ENCODE data around the gene GDF2.

GDF2 gene

GRCh38 chr10:47291682-47292081 lies 30.6 kb upstream of the GDF2 start:
- DNase-seq (ENCODE audit: low spot score), result no peak

- DNase-seq (ENCODE audit: low spot score), result no peak
These were observed 28.2 kb upstream of the GDF2 start for GRCh38 chr10:47294057-47294456.

DNA sequence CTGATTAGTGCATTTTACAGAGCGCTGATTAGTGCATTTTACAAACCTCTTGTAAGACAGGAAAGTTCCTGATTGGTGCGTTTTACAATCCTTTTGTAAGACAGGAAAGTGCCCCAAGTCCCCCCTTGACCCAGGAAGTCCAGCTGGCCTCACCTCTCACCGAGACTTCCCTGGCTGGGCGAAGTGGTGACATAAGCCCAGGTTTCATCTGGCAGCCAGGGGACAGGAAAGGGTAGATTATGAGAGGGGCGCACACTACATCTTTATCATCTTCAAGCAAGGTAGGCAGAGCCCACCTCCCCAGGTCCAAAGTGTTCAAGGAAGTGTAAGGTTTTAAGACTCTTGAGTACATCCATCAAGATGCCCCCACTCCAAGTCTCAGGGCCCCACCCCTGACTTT lies 27.8 kb upstream of the GDF2 start:
- no peak for DNase-seq (ENCODE audit: low spot score)

DNA sequence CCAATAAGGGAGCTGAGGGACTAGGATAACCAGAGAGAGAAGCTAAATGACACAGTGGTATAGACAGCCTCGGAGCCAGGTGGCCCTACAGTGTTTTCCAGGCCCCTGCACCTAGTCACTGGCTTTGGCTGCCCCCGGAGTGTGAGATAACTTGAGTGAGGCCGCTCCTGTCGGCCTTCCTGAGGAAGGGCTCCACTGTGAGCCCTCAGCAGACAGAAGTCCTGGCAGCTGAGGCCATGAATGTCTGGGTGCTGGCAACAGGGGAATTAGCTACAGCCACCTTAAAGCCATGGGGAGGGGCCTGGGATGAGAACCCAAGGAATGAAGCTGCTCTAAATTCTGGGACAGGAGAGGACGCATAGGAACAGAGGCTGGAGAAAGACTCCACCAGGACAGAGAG lies 26.8 kb upstream of the GDF2 start:
- DNase-seq (ENCODE audit: low spot score), result no peak

DNA sequence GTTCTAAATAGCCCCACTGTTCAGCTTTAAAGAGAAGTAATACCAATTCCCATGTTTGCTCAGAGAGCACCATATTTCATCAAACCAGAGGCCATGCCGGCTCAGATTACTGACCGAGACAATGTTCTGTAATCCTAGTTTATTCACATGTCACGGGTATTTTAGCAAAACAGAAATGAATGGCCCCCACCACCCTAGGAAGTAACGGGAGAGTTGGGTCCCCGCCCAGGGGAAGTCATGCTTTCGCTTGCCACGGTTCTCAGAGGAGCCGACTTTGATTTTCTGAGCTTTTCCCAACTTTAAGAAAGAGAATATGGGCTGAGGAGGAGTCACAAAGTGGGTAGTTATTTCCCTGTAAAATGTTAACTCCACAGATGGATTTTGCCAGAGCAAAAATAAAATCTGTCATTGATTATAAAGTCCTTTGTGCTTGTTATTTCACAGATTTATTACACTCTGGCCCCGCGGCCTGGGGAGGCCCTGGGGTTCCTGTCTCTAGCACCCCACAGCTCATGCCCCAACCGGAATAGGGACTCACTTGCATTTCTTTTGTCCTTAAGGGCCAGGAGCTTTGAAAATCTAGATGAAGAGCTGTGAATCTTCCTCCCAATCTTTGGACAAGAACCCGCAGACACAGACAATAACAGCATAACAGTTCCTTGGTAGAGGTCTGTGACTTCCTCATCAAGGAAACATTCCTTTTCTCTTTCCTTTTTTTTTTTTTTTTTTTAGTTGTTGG lies 25.9 kb upstream of the GDF2 start:
- no peak for DNase-seq (ENCODE audit: low spot score)

GRCh38 chr10:47296941-47297340 lies 25.3 kb upstream of the GDF2 start:
- DNase-seq (ENCODE audit: low spot score), result no peak

- DNase-seq (ENCODE audit: low spot score), result no peak
These were observed 24.3 kb upstream of the GDF2 start for GRCh38 chr10:47297866-47298540.

DNA sequence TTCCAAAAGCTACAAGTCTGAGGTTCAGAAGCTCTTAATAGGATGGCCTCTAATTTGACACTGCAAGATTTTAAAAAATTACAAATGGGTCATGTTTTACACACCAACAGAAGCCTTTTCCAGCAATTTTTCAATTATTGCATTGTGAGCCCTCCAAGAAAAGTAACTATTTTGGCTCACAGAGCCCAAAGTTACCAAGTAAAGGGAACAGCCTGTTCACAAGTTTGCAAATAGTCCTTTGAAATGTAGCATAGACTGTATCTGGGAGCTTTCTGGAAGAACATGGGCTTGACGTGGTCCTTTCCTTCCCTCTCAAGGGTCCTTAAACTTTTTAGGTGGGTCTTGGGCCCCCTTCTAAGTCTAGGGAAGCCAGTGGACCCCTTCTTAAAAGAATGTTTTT lies 23.5 kb upstream of the GDF2 start:
- DNase-seq (ENCODE audit: low spot score), result no peak

- no peak for DNase-seq (ENCODE audit: low spot score)
These were observed 22.4 kb upstream of the GDF2 start, which contains the start of gene GDF10 for GRCh38 chr10:47299611-47300428. Gene GDF10, plus strand, starts transcription at chr10:47300197. Its CDS starts 455 bp downstream, at chr10:47300652.

DNA sequence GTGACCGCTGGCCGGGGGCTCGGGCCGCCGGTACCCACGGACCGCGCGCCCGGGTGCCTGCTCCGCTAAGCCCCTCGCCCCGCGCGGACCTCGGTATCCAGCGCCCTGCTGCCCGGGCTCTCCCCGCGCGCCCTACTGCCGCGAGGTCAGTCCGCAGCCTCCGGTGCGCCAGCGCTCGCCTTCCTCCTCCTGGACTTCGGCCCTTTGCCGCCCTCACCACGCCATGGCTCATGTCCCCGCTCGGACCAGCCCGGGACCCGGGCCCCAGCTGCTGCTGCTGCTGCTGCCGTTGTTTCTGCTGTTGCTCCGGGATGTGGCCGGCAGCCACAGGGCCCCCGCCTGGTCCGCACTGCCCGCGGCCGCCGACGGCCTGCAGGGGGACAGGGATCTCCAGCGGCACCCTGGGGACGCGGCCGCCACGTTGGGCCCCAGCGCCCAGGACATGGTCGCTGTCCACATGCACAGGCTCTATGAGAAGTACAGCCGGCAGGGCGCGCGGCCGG lies 21.8 kb upstream of the GDF2 start:
- no peak for DNase-seq (ENCODE audit: low spot score)

DNA sequence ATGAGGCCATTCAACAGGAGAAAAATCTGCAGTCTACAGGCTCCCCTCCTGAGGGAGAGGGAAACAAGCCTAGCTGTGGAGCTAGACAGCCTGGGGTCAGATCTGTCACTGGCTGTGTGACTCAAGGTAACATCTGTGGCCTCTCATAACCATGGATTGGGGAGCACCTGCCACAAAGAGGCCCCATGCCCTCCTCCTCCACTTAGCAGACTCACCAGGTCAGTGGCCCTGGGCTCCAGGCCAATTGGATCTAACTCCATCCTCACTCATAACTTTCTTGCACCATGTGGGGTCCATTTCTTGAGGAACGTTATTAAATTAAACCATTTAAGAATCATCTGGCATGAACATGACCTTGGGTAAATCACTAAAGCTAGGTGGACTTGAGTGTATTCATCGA lies 20.4 kb upstream of the GDF2 start:
- no peak for DNase-seq (ENCODE audit: low spot score)

DNA sequence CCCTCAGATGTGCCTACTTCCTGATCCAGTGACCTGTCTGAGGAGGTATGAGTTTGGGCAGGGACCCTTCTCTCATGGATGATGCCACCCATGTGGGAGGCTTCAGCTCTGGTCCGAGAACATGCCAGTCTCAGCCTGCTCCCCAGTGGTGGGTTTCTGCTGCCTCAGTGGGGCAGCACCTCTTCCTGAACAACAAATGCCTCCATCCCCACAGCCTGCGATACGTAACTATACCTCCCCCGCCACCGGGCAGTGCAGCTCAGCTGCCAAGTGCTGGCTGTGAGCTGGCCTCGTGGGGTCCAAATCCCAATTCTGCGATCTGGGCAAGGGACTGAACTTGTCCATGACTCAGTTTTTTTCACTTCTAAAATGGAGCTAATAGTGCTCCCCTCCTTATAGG lies 19.1 kb upstream of the GDF2 start:
- DNase-seq (ENCODE audit: low spot score), result no peak

DNA sequence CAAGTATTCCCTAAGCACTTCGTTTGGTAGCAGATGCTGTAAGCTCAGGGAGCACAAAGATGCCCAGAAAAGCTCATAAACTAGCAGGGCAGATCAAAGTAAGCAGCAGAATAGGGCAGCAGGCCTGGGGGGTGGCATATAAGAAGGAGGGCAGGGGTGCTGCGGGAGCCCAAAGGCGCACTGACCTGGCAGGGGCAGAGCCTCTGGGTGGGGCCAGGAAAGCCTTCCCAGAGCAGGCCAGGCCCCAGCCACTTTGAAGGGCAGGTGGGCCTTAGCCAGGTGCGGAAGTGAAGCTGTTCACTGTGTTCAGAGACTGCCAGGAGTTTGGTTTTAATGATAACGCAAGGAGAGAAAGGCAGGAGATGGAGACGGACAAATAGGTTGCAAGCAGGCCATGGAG lies 18.4 kb upstream of the GDF2 start:
- no peak for DNase-seq (ENCODE audit: low spot score)

DNA sequence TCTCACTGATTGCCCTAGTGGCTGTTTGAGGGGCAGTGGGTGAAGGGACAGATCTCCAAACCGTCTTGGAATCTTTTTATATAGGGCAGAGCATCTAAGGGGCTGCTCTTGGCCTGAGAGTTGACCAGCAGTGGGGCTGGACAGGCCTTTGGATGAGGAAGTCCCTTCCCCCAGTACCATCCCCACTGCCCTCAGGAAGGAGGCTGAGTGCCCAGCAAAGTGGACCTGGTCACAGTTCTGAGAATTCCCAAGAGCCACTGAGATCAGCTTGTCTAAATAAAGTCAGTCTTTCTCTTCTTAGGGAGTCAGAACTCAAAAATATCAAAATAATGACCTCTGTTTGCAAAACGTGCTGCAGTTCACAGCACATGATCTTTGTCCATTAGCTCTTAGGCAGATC lies 16.7 kb upstream of the GDF2 start:
- no peak for DNase-seq (ENCODE audit: low spot score)

DNA sequence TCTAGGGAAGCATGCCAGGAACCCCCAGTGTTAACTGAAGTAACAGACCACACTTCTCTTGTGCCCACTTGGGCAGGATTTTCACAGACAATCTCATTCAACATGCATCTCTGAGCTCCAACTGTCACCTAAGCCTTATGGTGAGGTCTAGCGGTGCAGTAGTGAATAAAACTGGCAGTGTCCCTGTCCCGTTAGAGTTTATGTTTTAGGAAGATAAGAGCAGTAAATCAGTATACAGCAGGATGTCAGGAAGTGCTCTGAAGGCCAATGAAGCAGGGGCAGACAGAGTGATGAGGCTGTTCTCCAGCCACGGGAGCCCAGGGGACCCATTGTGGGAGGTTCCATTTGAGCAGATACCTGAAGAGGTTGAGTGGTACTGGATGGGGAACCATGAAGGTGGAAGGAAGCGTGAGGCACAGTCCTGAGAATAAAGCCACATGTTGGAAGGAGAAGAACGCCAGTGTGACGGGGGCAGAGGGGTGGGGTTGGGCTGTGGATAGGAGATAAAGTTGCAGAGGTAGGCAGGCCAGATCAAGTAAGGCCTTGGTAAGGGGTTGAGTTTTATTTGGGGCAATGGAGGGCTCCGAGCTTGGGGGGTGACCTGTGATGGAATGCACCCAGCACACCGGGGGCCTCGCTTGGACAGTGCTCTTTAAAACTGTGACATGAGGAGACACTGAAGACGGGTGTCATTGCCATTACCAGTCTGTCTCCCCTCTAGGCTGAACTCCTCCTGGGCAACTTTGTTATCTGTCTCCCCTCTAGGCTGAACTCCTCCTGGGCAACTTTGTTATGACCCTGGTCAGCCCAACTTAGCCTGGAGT lies 15.7 kb upstream of the GDF2 start:
- DNase-seq (ENCODE audit: low spot score), result peak; percentile 12

- DNase-seq (ENCODE audit: low spot score), result no peak
These were observed 14.9 kb upstream of the GDF2 start for GRCh38 chr10:47307381-47307780.

DNA sequence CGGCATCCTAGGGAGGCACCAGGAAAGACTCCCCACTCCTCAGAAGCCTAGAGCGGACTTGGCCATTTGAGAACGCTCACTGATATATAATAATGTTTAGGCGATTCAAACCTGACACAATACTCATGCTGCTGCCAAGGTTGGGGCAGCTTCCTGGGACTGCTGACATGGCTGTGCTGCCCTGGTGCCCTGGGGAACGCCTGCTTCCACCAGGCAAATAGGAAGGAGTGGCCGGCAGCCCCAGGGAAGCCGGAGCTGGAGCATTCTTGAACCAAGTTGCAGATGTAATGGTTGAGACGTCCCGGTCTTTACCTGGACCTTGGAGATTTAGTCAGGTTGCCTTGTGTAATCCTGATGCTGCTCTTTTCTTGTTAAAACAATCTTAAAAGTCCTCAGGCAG lies 13.5 kb upstream of the GDF2 start:
- DNase-seq (ENCODE audit: low spot score), result no peak

DNA sequence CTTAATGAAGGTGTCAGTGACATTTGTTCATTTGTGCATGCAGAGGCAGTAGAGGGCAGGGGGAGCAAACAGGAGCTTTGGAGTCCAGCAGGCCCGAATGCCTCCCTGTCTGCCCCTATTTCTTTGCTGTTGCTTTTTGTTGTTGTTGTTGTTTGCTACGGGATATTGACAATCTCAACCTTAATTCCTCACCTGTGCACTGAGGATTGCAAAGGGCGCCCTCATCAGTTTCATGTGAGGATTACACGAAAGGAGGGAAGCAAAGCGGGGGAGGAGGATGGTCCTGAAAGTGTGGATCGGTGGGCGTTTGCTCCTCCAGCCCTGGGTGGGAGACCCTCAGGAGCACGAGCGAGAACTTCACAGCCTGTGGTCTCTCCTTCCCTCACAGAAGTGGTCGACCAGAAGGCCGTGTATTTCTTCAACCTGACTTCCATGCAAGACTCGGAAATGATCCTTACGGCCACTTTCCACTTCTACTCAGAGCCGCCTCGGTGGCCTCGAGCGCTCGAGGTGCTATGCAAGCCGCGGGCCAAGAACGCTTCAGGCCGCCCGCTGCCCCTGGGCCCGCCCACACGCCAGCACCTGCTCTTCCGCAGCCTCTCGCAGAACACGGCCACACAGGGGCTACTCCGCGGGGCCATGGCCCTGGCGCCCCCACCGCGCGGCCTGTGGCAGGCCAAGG lies 12.7 kb upstream of the GDF2 start:
- no peak for DNase-seq (ENCODE audit: low spot score)

DNA sequence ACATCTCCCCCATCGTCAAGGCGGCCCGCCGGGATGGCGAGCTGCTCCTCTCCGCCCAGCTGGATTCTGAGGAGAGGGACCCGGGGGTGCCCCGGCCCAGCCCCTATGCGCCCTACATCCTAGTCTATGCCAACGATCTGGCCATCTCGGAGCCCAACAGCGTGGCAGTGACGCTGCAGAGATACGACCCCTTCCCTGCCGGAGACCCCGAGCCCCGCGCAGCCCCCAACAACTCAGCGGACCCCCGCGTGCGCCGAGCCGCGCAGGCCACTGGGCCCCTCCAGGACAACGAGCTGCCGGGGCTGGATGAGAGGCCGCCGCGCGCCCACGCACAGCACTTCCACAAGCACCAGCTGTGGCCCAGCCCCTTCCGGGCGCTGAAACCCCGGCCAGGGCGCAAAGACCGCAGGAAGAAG lies 12.2 kb upstream of the GDF2 start:
- DNase-seq (ENCODE audit: low spot score), result no peak

GRCh38 chr10:47311193-47311931 lies 10.9 kb upstream of the GDF2 start:
- DNase-seq (ENCODE audit: low spot score), result no peak
